Right kidney (tissue), 1 donor: ENCODE data around the gene CDK6.

Experiments
- DNase-seq: peaks from one replicate; pipeline ENCODE4 v3.0.0-alpha.2; 2016

The CDK6 gene

DNA sequence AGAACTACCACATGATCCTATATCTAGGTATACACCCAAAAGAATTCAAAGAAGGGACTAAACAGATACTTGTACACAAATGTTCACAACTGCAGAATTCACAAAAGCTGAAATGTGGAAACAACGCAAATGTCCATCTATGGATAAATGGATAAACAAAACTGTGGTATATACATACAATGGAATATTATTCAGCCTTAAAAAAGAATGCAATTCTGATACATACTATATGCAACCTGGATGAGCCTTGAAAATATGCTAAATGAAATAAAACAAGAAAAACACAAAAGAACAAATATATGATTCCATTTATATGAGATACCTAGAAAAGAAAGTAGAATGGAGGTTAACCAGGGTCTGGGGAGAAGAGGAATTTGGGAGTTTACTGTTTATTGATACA, 253.4 kb downstream of the CDK6 start:
- DNase-seq: no peak

DNA sequence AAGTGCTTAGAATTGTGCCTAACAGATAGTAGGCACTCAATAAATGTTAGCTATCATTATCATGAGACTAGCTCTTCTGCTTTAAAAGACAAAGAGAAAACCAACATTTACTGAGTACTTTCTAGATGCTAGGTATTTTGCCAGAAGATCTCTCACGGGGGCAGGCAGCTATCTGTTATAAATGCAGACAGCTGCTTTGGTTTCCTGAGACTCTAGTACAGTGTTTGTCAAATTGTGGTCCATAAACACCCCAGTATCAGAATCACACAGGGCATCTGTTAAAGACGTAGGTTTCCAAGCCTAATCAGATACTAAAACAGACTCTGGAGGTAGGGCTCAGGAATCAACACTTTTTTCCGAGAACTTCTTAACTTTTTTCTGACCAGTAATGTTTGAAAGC, 260.1 kb downstream of the CDK6 start:
- DNase-seq: no peak

DNA sequence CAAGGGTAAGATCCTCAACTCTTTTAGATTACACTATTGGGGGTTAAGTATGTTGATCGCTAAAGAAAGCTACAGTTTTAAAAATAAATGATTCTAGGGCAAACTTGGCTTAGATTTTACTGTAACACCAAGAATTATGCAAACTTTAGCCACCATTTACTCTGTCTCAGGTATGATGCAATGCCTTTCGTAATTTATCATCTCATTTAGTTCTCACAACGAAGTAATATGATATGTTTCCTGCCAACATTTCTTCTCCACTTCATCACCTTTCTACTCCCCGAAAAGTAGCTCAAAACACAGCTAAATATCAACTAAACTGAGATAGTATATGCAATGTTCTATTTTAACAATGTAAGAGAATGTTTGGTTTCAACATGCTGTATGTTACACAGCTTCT, 267.2 kb downstream of the CDK6 start:
- no peak for DNase-seq

DNA sequence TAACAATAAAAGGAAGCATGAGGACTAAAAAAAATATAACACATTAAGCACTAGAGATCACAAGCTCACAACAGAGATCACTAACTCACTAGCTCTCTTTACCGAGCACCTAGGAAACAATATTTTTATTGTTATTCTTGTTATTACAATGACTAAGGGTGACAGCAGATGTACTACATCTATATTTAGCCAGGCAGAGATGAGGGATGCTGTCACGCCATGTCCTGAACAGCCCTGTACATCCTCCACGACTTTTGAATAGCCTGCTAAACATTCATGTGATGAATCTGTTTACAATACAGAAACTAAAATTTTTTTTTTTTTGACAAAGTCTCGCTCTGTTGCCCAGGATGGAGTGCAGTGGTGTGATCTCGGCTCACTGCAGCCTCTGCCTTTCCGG, 268.9 kb downstream of the CDK6 start:
- DNase-seq: no peak

DNA sequence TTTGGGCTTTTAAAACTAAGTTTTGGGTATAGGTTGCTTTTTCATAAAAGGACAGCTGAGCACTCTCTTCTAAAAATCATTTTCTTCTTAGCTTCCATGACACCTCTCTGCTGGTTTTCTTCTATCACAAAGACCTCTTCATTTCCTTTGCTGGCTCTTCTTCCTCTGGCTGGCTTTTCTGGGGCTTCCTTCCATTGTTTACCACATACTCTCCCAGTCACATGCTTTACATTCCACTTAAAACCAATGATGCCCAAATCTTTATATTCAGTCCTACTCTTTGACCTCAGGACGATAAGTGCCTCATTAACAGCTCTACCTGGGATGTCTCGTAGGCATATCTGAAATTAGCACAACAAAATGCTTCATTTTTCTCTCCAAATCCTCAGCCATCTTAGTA, 273.0 kb downstream of the CDK6 start:
- no peak for DNase-seq

DNA sequence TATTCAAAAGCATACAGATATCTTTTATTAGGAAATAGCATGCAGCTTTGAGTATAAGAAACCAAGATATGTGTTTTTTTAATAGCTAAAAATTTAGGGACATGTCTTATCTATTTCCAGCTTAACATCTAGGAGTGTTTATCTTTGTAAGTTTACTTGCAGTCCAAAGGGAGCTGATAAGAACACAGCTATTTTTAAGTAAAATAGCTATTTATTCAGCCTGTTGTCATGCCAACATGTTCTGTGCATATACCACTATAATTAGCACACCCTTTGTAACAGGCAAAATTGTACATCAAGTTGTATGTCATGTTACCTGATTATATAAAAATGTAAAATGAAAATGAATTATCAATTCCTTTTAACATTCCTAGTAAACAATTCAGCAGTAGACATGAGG, 275.8 kb downstream of the CDK6 start:
- no peak for DNase-seq

DNA sequence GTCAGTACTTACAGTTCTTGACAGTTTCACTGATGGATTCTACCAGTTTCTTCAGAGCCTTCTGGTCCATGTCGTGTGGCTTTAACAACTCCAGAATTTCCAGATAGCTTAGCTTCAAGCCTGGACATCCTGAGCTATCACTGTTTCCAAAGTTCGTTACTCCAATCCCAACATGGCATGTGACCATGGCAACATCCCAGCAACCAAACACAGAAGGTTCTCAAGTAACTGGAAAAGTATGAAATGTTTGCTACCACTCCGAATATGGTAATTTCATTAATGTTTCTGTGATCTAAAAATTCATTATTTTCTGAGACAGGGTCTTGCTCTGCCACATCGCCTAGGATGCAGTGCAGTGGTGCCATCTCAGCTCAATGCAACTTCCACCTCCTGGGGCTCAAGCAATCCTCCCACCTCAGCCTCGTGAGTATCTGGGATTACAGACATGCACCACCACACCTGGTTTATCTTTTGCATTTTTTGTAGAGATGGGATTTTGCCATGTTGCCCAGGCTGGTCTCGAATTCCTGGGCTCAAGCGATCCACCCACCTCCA, 278.5 kb downstream of the CDK6 start:
- no peak for DNase-seq

DNA sequence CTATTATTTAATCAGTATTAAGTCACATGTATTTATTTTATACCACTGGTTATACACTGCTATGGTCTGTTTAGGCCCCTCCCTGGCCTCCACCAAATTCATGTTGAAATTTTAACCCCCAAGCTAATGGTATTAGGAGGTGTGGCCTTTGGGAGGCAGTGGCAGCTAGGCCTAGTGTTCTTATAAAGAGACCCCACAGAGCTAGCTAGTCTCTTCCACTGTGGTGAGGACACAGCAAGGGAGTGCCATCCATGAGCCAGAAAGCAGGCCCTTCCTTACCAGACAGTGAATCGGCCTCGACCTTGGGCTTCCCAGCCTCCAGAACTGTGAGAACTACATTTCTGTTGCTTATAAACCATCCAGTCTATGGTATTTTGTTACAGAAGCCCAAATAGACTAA, 279.1 kb downstream of the CDK6 start:
- DNase-seq: no peak
